ENCODE measurements around the gene USP24.

GRCh38 chr1:55045430-55045829 lies 169.7 kb downstream of the USP24 start:
- TF ChIP-seq CTCF (IDR thresholded peaks at IDR 0.05): no peak
- TF ChIP-seq POLR2A (IDR thresholded peaks at IDR 0.05): no peak
